ENCODE measurements around the gene CCDC68.

CCDC68 gene

DNA sequence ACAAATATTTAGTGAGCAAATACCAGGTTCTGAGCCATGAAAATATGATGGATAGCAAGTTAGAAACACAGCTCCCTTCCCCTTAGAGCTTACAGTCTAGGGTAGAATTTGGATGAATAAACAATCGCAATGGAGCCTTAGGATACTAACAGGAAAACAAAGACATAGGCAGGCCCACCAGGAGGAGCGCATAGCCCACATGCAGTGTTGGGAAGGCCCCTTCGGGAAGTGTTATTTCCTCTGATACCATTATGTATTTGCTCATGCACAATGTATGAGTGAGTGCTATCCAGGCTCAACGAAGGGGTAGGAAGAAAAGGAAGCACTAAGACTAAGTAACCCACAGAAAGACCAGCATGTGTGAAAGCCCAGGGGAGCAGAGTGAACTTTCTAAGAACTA is 76.9 kb downstream of the CCDC68 start:
- Mint-ChIP-seq H3K27me3 (ENCODE audit: low read depth) (peaks cover 4% of the 10 kb centered on the region), H3K4me3 (no peak overlapping the region), H3K9me3 (no peaks in the 10 kb centered on the region), H3K4me1 (ENCODE audit: low read depth) (no peaks in the 10 kb centered on the region), H3K27ac (no peak overlapping the region), H3K36me3 (ENCODE audit: low read depth) (no peaks in the 10 kb centered on the region)

DNA sequence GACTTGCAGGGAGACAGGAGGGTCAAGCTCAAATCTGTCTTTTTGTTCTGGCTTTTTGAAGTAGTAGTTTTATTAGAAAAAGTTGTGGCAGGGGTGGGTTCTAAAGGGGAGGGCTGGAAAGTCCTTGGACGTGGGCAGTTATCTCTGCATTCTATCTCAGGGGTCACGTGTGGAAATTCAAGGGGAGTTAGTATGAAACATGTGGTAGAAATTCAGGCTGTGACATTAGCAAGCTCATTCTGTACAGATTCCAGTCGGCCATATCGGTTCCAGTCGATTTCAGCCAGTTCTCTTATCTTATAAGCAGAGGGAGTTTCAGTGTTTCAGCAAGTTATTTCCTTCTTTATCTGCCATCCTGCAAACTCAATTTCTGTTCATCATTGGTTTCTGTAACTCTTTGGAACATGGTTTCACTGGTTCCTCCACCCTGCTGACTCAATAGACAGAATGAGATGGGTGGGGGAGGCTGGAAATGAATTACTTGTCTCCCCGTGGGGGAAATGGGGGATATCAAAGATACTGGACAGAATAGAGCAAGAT is 78.0 kb downstream of the CCDC68 start:
- Mint-ChIP-seq H3K27ac (no peak overlapping the region), H3K36me3 (ENCODE audit: low read depth) (no peaks in the 10 kb centered on the region), H3K27me3 (ENCODE audit: low read depth) (peaks cover 4% of the 10 kb centered on the region), H3K4me1 (ENCODE audit: low read depth) (no peaks in the 10 kb centered on the region), H3K4me3 (no peak overlapping the region), H3K9me3 (no peaks in the 10 kb centered on the region)

DNA sequence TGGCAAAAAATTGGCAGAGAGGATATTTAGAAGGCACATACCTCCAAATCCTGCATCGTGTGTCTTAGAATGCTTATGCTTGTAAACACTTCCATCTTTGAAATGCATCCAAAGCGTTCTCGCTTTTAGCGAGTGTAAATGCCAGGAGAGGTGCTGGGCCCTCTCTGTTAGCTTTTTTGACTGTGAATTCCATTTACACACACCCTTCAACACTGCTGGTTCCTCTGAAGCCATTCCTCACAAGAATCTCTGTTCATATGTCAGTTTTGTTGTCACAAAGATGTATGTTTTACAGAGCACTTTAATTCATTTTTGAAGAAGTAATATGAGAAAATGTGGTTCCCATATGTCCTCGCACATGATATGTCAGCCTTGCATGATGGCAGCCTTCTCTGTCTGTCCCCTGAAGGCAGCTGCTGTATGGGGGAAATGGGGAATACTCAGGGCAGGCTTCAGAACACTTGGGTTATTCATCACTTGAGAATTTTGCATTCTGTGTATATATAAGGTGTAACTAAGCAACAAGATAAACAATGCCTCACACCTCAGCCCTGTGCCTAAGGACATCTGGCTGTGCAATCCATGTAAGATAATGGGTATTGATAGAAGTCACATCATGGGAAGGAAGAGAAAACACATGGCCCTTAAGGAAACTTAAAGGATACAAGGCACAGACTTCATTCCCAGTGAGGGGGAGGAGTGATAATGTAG is 78.7 kb downstream of the CCDC68 start:
- no peaks in the 10 kb centered on the region for H3K9me3 Mint-ChIP-seq
- no peaks in the 10 kb centered on the region for H3K4me1 Mint-ChIP-seq (ENCODE audit: low read depth)
- H3K27ac Mint-ChIP-seq = no peak overlapping the region
- H3K36me3 Mint-ChIP-seq (ENCODE audit: low read depth) = no peaks in the 10 kb centered on the region
- peaks cover 4% of the 10 kb centered on the region for H3K27me3 Mint-ChIP-seq (ENCODE audit: low read depth)
- no peak overlapping the region for H3K4me3 Mint-ChIP-seq

DNA sequence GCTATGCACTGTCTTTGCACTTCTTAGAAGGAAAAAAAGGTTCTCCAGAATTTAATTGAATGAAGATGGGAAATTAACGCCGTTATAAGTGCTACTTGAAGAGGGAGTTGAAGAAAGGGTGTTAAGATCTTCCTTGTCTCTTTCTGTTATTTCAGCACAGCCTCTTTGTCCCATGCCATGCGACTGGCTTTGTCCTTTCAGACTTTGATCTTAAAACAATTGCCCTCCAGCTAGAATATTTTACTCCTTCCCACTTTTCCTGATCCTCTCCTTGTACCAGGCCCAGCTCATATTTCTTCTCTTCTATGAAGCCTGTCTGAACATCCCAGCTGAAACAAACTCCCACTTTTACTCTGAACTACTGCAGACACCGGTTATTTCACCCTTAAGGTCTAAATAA is 79.6 kb downstream of the CCDC68 start:
- H3K4me3 Mint-ChIP-seq = no peak overlapping the region
- no peaks in the 10 kb centered on the region for H3K9me3 Mint-ChIP-seq
- H3K27ac Mint-ChIP-seq = no peak overlapping the region
- H3K36me3 Mint-ChIP-seq (ENCODE audit: low read depth) = no peaks in the 10 kb centered on the region
- H3K4me1 Mint-ChIP-seq (ENCODE audit: low read depth) = no peaks in the 10 kb centered on the region
- peaks cover 4% of the 10 kb centered on the region for H3K27me3 Mint-ChIP-seq (ENCODE audit: low read depth)

DNA sequence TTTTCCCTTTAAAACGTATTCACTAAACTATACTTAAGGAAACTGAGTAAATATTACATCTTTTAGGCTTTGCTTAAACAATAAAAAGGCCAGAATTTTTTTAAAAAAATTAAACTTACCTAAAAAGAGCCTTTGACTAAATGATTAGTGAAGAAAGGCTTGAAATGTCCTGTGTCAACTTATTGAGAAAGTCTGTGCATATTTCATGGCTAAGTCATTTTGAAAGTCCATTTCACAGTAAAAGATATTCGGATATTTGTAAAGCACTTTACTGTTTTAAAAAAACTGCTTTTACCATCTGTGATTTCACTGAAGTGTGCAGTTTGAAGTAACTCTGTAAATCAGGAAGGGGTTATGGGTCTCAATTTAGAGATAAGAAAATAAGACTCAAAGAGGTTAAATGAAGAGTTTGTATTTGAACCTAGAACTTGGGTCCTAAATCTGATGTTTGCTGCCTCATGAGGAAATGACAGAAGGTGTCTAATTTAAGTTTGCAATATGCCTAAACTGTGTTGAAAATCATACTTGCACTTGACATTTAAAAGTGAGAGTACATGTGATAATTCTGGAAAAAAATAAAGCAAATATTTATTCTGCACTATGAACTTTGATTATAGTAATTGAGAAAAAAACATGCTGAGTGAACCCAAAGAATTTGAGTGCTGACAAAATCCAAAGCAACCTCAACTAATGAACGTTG is 80.5 kb downstream of the CCDC68 start:
- no peaks in the 10 kb centered on the region for H3K9me3 Mint-ChIP-seq
- no peak overlapping the region for H3K27ac Mint-ChIP-seq
- H3K4me3 Mint-ChIP-seq = no peak overlapping the region
- H3K36me3 Mint-ChIP-seq (ENCODE audit: low read depth) = no peaks in the 10 kb centered on the region
- no peaks in the 10 kb centered on the region for H3K4me1 Mint-ChIP-seq (ENCODE audit: low read depth)
- peaks cover 4% of the 10 kb centered on the region for H3K27me3 Mint-ChIP-seq (ENCODE audit: low read depth)

DNA sequence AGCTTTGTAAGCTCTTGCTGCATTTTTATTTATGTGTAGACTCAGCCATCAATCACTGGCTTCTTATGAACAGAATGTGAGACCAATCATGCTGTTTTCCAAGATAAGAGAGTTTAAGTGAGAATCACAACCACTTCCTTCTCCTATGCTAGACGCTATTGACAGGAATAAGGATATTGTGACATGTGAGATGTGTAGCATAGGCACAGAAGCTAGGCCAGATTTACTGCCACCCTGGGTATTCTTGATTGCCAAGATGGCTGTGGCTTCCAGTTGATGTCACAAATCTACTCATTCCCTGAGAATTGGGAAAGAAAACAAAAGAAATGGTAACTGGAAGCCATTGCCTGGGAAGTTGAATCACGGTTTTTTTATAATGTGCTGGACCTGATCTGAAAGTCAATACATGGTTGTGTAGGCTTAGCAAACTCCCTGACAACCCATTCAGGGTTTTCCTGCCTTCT is 81.1 kb downstream of the CCDC68 start:
- Mint-ChIP-seq H3K9me3 (no peaks in the 10 kb centered on the region), H3K27ac (no peak overlapping the region)

DNA sequence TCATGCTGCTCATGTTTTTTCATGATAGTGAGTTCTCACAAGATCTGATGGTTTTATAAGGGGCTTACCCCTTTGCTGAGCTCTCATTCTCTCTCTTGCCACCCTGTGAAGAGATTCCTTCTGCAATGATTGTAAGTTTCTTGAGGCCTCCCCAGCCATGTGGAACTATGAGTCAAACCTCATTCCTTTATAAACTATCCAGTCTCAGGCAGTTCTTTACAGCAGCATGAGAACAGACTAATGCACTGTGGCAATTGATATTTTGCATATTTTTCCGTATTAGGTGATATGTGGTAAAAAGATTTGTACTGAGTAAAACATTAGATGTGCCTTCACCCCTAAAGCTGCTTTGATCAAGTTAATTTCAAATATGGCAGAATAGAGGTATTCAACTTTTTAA is 82.2 kb downstream of the CCDC68 start:
- H3K27me3 Mint-ChIP-seq (ENCODE audit: low read depth) = no peaks in the 10 kb centered on the region
- peaks cover 3% of the 10 kb centered on the region for H3K4me1 Mint-ChIP-seq (ENCODE audit: low read depth)
- no peaks in the 10 kb centered on the region for H3K36me3 Mint-ChIP-seq (ENCODE audit: low read depth)
- no peak overlapping the region for H3K27ac Mint-ChIP-seq
- no peak overlapping the region for H3K4me3 Mint-ChIP-seq
- H3K9me3 Mint-ChIP-seq = no peaks in the 10 kb centered on the region

More for the DNA sequence above, 81.1 kb downstream of the CCDC68 start:
- Mint-ChIP-seq H3K4me3 (no peak overlapping the region), H3K4me1 (ENCODE audit: low read depth) (peaks cover under 1% of the 10 kb centered on the region), H3K36me3 (ENCODE audit: low read depth) (no peaks in the 10 kb centered on the region), H3K27me3 (ENCODE audit: low read depth) (peaks cover 4% of the 10 kb centered on the region)

DNA sequence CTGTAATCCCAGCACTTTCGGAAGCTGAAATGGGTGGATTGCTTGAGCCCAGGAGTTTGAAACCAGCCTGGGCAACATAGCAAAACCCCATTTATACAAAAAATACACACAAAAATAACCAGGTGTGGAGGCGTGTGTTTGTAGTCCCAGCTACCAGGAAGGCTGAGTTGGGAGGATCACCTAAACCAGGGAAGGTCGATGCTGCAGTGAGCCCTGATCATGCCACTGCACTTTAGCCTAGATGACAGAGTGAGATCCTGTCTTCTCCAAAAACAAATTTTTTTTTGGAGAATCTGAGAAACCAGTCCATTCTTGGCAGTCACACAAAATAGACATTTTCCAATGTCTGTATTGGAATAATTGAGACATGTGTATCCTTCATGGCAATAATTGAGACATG is 84.2 kb downstream of the CCDC68 start:
- H3K9me3 Mint-ChIP-seq = no peaks in the 10 kb centered on the region

DNA sequence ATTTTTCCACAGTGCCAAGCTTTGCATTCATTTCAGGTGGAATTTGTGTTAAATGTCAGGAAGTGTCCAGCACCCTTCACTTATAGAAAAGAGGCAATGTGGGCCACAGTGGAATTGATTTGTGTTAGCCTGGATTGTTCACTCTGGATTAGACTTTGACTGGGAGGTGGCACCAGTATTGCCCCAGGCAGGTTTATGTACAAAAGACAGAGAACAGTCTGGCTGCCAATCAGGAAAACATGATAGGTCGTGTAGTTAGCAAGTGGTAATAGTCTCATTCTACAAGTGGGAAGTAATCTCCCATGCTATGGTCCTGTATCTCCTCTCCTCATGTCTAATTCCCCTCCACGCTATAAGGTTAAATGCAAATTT is 85.4 kb downstream of the CCDC68 start:
- H3K36me3 Mint-ChIP-seq (ENCODE audit: low read depth) = no peaks in the 10 kb centered on the region
- no peaks in the 10 kb centered on the region for H3K9me3 Mint-ChIP-seq
- no peak overlapping the region for H3K27ac Mint-ChIP-seq
- peaks cover 3% of the 10 kb centered on the region for H3K4me1 Mint-ChIP-seq (ENCODE audit: low read depth)
- no peaks in the 10 kb centered on the region for H3K27me3 Mint-ChIP-seq (ENCODE audit: low read depth)
- H3K4me3 Mint-ChIP-seq = no peak overlapping the region

More for the DNA sequence above, 84.2 kb downstream of the CCDC68 start:
- no peak overlapping the region for H3K27ac Mint-ChIP-seq
- H3K4me3 Mint-ChIP-seq = no peak overlapping the region
- no peaks in the 10 kb centered on the region for H3K27me3 Mint-ChIP-seq (ENCODE audit: low read depth)
- H3K36me3 Mint-ChIP-seq (ENCODE audit: low read depth) = no peaks in the 10 kb centered on the region
- H3K4me1 Mint-ChIP-seq (ENCODE audit: low read depth) = peaks cover 3% of the 10 kb centered on the region

DNA sequence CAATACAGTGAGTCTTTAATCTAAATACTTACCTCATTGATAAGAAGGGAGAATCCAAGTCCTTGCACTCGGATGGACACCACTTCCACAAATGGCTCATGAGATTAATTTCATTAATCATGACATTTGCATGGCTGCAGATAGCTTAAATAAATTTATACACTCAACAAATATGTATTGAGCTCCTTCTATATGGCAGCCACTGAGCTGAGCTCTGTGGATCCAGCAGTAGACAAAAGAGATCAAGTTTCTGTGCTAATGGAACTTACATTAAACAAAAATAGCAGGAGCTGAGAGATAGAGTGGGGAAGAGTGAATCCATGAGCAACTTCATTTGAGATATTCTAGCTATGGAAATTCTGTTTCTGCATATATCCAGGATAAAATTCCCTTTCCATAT is 86.6 kb downstream of the CCDC68 start:
- no peaks in the 10 kb centered on the region for H3K27me3 Mint-ChIP-seq (ENCODE audit: low read depth)
- no peak overlapping the region for H3K27ac Mint-ChIP-seq
- H3K9me3 Mint-ChIP-seq = no peaks in the 10 kb centered on the region
- no peak overlapping the region for H3K4me3 Mint-ChIP-seq
- no peaks in the 10 kb centered on the region for H3K36me3 Mint-ChIP-seq (ENCODE audit: low read depth)
- H3K4me1 Mint-ChIP-seq (ENCODE audit: low read depth) = peaks cover 3% of the 10 kb centered on the region

DNA sequence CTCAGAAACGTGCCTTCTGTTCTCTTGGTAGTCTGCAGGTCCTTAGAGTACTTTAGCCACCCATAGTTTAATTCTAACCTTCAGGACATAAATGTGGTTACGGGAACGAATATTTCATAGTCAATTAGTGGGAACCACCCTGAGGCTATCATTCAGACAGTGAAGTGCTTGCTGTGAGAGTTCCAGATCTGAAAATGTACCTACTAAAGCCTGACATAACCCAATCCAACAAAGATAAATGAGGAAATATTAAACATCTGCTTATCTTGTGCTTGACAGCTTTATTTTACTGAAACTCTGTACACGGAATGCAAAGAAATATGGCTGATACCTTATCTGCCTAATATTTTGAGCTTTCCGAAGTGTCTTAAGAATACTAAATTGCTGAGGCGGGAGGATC is 88.0 kb downstream of the CCDC68 start:
- Mint-ChIP-seq H3K27ac (no peak overlapping the region), H3K27me3 (ENCODE audit: low read depth) (no peaks in the 10 kb centered on the region), H3K36me3 (ENCODE audit: low read depth) (no peaks in the 10 kb centered on the region), H3K9me3 (no peaks in the 10 kb centered on the region), H3K4me1 (ENCODE audit: low read depth) (peaks cover 3% of the 10 kb centered on the region), H3K4me3 (no peak overlapping the region)

DNA sequence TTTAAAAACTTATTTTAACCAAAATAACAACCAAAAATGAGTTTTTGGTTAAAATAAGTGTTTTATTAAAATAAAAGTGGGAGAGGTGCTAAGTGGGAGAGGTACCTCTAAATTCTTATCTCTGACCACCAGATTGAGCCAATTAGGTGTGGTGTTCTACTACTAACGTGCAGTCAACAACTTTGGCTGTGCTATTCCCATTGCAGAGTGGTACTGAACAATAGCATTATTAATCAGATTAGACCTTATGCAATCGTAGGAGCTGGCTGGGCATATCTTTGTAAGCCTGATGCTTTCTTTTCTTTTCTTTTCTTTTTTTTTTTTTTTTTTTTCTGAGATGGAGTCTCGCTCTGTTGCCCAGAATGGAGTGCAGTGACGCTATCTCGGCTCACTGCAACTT is 92.1 kb downstream of the CCDC68 start:
- H3K27me3 Mint-ChIP-seq (ENCODE audit: low read depth) = no peaks in the 10 kb centered on the region
- no peak overlapping the region for H3K4me3 Mint-ChIP-seq
- H3K27ac Mint-ChIP-seq = no peak overlapping the region
- no peaks in the 10 kb centered on the region for H3K36me3 Mint-ChIP-seq (ENCODE audit: low read depth)
- H3K9me3 Mint-ChIP-seq = no peaks in the 10 kb centered on the region
- no peaks in the 10 kb centered on the region for H3K4me1 Mint-ChIP-seq (ENCODE audit: low read depth)

DNA sequence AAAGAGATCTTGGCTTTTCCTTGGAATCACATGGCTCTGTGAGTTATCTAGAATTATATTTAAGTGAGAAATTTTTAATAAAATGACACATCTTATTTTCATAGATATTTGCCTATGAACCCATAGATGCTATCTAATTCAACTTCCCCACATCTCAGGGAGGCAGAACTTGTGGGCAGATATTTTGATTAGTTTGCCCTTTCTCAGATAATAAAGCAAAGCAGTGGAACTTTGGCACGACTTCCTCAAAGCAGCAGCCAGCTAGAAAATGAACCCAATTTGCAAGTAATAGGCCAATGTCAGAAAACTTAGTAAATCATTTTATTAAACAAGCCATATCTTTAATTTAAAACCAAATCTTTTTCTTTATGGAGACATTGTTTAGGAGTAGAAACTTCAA is 98.3 kb downstream of the CCDC68 start:
- Mint-ChIP-seq H3K27me3 (ENCODE audit: low read depth) (no peaks in the 10 kb centered on the region), H3K27ac (no peak overlapping the region), H3K36me3 (ENCODE audit: low read depth) (no peaks in the 10 kb centered on the region), H3K4me1 (ENCODE audit: low read depth) (no peaks in the 10 kb centered on the region), H3K9me3 (no peaks in the 10 kb centered on the region), H3K4me3 (no peak overlapping the region)

DNA sequence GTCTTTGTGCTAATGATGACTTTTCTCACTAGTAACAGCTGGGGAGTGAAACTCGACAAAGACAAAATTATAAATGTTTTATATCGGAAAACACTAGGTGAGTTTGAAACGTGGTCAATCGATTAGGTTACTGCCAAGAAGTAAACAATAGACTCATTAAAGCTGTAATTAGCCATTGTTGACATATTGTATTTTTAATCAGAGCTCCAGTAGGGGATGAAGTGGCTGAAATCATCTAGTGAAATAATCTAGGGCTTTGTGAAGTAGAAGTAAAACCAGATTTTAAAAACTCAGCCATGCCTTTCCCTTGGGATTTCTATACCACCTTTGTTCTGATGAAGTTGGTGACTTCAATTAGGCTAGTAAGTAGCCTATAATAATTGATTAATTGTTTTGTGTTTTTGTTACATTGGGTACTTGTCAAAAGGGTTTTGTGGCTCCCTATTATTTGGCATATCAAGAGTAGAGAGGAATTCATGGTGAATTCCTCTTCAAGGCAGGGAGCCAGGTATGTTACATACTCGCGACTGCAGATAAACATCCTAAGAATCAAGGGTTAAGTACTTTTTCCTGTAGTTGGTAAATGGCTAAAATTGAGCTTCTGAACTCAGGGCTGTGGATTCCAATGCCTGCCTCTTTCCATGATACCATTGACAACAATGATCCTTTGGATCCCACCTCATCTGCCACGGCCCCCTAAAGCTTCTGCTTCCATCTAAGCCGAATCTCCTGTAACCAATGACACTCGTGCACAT is 99.4 kb downstream of the CCDC68 start:
- Mint-ChIP-seq H3K4me1 (ENCODE audit: low read depth) (no peaks in the 10 kb centered on the region), H3K27ac (no peak overlapping the region), H3K36me3 (ENCODE audit: low read depth) (no peaks in the 10 kb centered on the region), H3K27me3 (ENCODE audit: low read depth) (no peaks in the 10 kb centered on the region), H3K9me3 (no peaks in the 10 kb centered on the region), H3K4me3 (no peak overlapping the region)

DNA sequence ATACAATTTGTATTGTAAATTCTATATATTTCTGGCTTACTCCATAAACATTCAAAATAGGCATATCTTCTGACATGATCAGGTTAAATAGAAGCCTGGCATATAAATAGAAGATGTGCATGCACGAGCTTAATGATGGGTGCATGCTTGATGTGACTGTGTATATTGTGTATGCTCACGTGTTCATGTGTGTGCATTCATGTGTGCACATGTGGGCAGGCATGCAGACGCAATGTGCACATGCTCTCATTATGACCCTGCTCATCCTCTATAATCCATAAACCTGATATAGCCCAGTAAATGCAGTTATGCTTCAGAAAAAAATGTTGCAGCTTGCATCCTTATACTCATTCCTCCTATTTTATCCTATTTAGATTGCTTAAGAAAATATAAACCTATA is 101.8 kb downstream of the CCDC68 start:
- H3K9me3 Mint-ChIP-seq = no peaks in the 10 kb centered on the region
- no peaks in the 10 kb centered on the region for H3K36me3 Mint-ChIP-seq (ENCODE audit: low read depth)
- peaks cover 7% of the 10 kb centered on the region for H3K4me1 Mint-ChIP-seq (ENCODE audit: low read depth)
- no peaks in the 10 kb centered on the region for H3K27me3 Mint-ChIP-seq (ENCODE audit: low read depth)
- H3K4me3 Mint-ChIP-seq = no peak overlapping the region
- no peak overlapping the region for H3K27ac Mint-ChIP-seq

Data from T-helper 1 cell treated with Interleukin-12 subunit alpha and Interleukin-12 subunit beta and Interleukin-4 antibody, amounts not matched to agents 30 μg/mL and 1 μg/mL, for 36 hours (primary cell).